Measurements from ENCODE around the gene ZNF35.
A peak's percentile ranks its signal among the peaks of the same experiment; 100 is the strongest.
"Not testable (repeated sequence)": the region's sequence is repeated elsewhere in the genome, so short reads cannot be mapped to it uniquely, and the experiment has no call there.

The ZNF35 gene

GRCh38 chr3:44648564-44649229 lies at the start of gene ZNF35:
Gene ZNF35 (plus strand): TSS chr3:44648732. CDS start chr3:44651068, 2,336 bp downstream.
- DNase-seq (ENCODE audit: low read depth): peak; percentile 71

- no peak for DNase-seq (ENCODE audit: low read depth)
Observed at GRCh38 chr3:44601749-44602148, 46.8 kb upstream of the ZNF35 start.

GRCh38 chr3:44612678-44613077 lies 35.9 kb upstream of the ZNF35 start:
- DNase-seq (ENCODE audit: low read depth): no peak

DNA sequence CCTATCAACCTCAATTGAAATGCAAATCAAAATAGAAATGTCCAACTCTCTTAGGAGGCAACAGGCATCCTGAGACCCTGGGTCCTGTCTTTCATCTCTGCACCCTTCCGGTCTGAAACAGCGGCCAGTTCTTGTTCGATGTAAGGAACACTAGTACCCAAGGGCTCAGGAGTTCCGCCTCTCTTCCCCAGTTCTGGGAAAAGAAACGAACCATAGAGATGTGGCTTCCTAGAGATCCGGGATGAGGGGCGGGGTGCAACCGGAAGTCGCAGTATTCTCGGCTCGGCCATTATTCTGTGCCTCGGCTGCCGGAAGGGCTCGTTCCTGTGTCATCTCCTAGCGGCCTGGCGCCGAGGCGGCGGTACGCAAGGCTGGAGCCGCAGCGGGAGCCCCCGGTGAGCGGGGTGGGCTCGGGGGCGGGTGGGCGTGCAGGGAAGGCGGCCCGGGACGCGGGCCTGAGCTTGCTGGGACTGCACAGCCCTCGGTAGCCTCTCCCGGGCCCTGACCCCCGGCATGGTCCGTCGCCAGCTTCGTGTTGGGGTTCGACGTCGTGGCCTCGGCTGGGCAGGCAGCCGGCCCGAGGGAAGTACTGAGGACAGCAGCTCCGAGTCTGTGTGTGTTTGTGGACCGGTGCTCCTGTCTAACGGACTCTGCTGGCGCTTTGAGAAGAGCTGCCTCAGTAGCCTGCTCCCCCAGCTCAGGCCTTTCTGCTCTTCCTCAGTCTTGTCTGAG lies 23.6 kb upstream of the ZNF35 start, which contains the start of gene ZNF197:
TSS of gene ZNF197 (plus strand) at position 288 of the 732 bp plus-strand sequence. CDS start 4,119 bp downstream, outside the sequence.
- peak; percentile 38 for DNase-seq (ENCODE audit: low read depth)

DNA sequence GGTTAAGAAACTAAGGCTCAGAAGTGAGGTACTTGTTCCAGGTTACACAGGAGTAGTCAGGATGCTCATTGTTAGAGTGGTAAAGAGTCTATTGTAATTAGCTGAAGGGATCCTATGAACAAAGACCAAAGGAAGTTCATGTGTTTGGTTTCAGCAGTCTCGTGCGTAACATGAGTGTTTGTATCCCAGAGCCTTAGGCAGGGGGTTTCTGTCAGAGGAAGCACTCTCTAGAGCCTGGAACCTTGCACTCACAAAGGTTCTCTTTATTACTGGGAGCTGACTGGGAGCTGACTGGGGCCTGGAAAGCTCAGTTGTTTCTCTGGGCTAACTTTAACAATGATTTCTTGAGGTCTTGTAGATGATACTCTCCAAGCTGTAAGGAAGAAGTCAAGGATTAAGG lies 19.8 kb upstream of the ZNF35 start:
- no peak for DNase-seq (ENCODE audit: low read depth)

DNA sequence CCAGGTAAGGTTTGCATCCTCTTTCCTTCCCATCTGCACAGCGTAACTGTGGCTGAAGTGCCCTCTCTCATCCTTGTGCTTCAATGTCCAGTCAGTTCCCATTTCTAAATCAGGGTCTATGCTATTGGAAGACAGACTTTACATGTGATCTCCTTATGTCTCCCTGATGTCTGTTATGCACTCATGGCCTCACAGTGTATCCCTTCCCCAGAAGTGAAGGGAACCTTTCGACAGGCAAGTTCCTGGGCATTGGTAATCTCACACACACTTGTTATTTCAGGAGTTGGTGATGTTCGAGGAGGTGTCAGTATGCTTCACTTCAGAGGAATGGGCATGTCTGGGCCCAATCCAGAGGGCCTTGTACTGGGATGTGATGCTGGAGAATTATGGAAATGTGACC lies 16.3 kb upstream of the ZNF35 start:
- no peak for DNase-seq (ENCODE audit: low read depth)

DNA sequence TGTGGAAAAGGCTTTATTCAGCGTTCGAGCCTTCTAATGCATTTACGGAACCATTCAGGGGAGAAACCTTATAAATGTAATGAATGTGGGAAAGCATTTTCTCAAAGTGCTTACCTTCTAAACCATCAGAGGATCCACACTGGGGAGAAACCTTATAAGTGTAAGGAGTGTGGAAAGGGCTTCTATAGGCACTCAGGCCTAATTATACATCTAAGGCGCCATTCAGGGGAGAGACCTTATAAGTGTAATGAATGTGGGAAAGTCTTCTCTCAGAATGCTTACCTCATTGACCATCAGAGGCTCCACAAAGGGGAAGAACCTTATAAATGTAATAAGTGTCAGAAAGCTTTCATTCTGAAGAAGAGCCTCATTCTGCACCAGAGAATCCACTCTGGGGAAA lies 6.2 kb upstream of the ZNF35 start:
- DNase-seq (ENCODE audit: low read depth): no peak

- no peak for DNase-seq (ENCODE audit: low read depth)
Observed at GRCh38 chr3:44643024-44643423, 5.5 kb upstream of the ZNF35 start.

DNA sequence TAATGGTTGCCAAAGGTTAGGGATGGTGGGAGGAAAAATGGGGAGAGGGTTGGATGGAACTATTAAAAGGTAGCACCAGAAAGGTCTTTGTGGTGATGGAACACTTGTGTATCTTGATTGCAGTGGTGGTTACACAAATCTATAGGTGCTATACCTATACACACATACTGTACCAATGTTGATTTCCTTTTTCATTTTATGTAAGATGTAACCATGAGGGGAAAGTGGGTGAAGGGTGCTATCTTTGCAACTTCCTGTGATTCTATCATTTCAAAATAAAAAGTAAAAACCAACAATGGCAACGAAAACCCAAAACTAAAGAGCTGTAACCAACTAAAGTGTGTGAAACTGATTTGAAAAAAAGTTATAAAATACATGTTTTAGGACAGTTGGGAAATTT lies 761 bp upstream of the ZNF35 start:
- no peak for DNase-seq (ENCODE audit: low read depth)

DNA sequence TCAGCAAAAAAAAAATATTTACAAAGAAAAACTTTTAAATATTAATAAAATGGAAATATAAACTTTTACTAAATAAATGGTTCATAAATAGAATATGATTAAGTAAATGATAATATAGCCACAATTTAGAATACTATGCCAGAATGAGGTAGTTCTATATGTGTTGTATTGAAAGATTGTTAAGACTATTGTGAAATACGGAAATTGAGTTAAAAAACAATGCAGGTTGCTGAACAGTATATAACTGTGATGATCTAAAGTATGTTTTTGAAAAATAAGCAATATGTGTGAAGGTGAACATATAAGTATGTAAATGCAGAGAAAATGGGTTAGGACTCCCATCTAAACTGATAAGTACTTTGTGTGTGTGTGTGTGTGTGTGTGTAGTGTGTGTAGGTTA lies 1.2 kb downstream of the ZNF35 start:
- DNase-seq (ENCODE audit: low read depth): no peak

DNA sequence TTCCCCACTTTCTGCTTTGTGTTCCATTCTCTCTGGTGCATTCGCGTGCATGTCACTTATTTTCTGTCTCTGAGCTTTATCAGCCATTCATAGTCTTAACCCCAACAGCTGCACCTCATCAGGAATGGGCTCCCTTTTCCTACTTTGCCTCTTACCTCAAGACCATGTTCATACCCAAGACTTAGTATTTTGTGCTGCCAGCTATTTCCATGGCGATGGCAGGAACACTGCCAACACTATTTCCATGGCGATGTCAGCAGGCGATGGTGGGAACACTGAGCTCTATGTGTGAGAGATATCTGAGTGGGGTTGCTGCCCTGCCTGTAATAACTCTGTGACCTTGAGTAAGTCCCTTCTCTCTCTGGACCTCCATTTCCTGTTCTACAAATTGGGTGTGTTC lies 5.5 kb downstream of the ZNF35 start:
- DNase-seq (ENCODE audit: low read depth): no peak

GRCh38 chr3:44659015-44659414 lies 10.5 kb downstream of the ZNF35 start:
- DNase-seq (ENCODE audit: low read depth): no peak

DNA sequence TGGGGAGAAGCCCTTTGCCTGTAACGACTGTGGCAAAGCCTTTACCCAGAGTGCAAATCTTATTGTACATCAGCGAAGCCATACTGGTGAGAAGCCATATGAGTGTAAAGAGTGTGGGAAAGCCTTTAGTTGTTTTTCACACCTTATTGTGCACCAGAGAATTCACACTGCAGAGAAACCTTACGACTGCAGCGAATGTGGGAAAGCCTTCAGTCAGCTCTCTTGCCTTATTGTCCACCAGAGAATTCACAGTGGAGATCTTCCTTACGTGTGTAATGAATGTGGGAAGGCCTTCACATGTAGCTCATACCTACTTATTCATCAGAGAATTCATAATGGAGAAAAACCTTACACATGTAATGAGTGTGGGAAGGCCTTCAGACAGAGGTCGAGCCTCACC lies 10.9 kb downstream of the ZNF35 start:
- DNase-seq (ENCODE audit: low read depth): no peak

DNA sequence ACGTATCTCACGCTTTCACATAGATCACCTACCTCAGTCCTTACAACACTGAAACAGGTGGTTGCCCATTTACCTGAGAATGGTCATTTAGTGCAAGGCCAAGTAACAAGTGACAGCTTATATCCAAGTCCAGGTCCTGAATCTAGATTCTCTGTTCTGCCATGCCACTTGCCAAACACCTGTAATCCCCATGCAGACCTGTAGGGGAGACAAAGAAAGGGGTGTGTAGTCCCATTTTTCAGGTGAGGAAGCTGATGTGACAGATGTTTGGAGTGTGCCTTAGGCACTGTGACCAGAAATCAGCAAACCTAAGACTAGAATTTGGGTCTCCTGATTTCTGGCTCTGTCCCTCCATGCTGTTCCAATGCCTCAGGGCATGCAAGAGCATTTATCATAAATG lies 12.7 kb downstream of the ZNF35 start:
- no peak for DNase-seq (ENCODE audit: low read depth)

- no peak for DNase-seq (ENCODE audit: low read depth)
Observed at GRCh38 chr3:44665173-44665572, 16.6 kb downstream of the ZNF35 start.

- no peak for DNase-seq (ENCODE audit: low read depth)
Observed at GRCh38 chr3:44666346-44666745, 17.8 kb downstream of the ZNF35 start.

DNA sequence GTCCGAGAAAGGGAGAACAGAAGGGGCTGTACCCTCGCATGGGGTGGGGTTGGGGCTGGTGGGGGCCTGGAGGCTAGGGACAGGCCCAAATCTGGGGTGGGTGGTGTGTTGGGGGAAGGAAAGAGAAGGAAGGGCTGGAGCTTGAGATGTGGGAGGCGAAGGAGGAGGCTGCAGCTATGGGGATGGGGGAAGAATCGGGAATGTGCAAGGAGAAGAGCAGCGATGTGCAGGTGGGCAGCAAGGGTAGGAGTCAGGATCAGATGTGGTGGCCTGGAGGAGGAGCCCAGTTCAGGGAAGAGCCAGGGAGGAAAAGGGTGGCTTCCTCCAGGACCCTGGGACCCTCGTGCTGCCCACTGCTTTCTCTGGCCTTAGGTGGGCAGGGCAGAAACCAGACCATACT lies 21.2 kb downstream of the ZNF35 start:
- no peak for DNase-seq (ENCODE audit: low read depth)

GRCh38 chr3:44673466-44673865 lies 24.9 kb downstream of the ZNF35 start:
- not testable (repeated sequence) for DNase-seq (ENCODE audit: low read depth)

GRCh38 chr3:44674211-44674610 lies 25.7 kb downstream of the ZNF35 start:
- DNase-seq (ENCODE audit: low read depth): no peak

GRCh38 chr3:44678480-44679116 lies 30.1 kb downstream of the ZNF35 start:
- no peak for DNase-seq (ENCODE audit: low read depth)

- no peak for DNase-seq (ENCODE audit: low read depth)
Observed at GRCh38 chr3:44680921-44681455, 32.5 kb downstream of the ZNF35 start.

DNA sequence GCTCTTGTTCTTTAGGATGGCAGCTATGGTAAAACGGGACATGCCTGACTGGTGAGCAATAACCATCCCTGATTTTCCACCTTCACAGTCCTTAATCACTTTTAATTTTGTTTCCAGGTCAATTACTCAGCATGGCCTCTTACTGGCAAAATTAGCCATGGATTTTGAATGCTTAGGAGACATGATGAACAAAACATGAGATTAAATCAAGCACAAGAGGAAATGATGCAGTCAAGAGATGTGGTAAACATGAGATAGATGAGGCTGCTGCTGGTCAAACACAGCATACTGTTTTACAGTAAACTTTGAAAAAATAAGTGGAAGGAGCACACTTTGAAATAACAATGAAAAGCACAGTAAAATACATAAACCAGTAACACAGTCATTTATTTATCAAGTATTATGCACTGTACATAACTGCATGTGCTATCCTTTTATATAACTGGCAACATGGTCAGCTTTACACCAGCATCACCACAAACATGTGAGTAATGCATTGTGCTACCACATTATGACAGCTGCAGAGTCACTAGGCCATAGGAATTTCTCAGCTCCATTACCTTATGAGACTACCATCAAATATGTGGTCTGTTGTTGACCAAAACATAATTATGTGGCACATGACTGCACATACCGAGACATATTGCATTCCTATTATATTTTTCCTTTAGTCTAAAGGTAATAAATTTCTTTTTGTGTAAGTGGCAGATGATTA lies 33.8 kb downstream of the ZNF35 start:
- DNase-seq (ENCODE audit: low read depth): peak; percentile 23
